ENCODE measurements around the gene PLXNA2. TPM values are rescaled to one million over a fixed set of nuclear protein-coding genes. Genes with fewer than 3 reads are reported as not detected.

PLXNA2 gene
- total and polyA plus RNA-seq, 11 donors = 9.2 to 28.2 (median 18.0) TPM

- WGBS, 4 donors = 95 to 99% (median 97%) methylated on average over 7 to 8 of the region's 8 CpGs
Observed at GRCh38 chr1:208198236-208198635, 45.9 kb downstream of the PLXNA2 start.

GRCh38 chr1:208194944-208195343, 49.2 kb downstream of the PLXNA2 start:
- intact Hi-C loops (cut with DNase I) = no loop called here
- H3K27me3 ChIP-seq = no peaks in the 10 kb centered on the region
- H3K4me1 ChIP-seq = peaks cover 0 to 20% (median 3%) of the 10 kb centered on the region in 12 donors
- H3K4me3 ChIP-seq = no peak overlapping the region
- no peak for DNase-seq
- H3K36me3 ChIP-seq = peaks cover 0 to 39% (median 0%) of the 10 kb centered on the region in 9 donors
- TF ChIP-seq CTCF (IDR thresholded peaks at IDR 0.05) = no peak
- TF ChIP-seq POLR2A (IDR thresholded peaks at IDR 0.05) = no peak
- 82 to 95% (median 85%) methylated on average over 3 of the region's 3 CpGs for WGBS, 4 donors
- no peak for ATAC-seq
- no peaks in the 10 kb centered on the region for H3K9me3 ChIP-seq
- H3K27ac ChIP-seq = peak overlapping the region in 1 of 12 donors; percentile 9

More at GRCh38 chr1:208198236-208198635, 45.9 kb downstream of the PLXNA2 start:
- H3K36me3 ChIP-seq = peaks cover 0 to 33% (median 0%) of the 10 kb centered on the region in 9 donors
- no peak overlapping the region for H3K27ac ChIP-seq
- no peaks in the 10 kb centered on the region for H3K27me3 ChIP-seq
- TF ChIP-seq CTCF (IDR thresholded peaks at IDR 0.05) (no peak), POLR2A (IDR thresholded peaks at IDR 0.05) (no peak)
- DNase-seq = no peak
- intact Hi-C loops (cut with DNase I) = no loop called here
- H3K4me1 ChIP-seq = peaks cover 9 to 42% (median 28%) of the 10 kb centered on the region in 12 donors
- no peaks in the 10 kb centered on the region for H3K9me3 ChIP-seq
- ATAC-seq = no peak
- H3K4me3 ChIP-seq = no peak overlapping the region

GRCh38 chr1:208192995-208193394, 51.2 kb downstream of the PLXNA2 start:
- TF ChIP-seq CTCF (IDR thresholded peaks at IDR 0.05) (no peak), POLR2A (IDR thresholded peaks at IDR 0.05) (no peak)
- no peak overlapping the region for H3K4me3 ChIP-seq
- ATAC-seq = peak in 3 of 4 donors; percentile 55 to 75 (median 73)

GRCh38 chr1:208190784-208191183, 53.4 kb downstream of the PLXNA2 start:
- Histone ChIP-seq H3K27ac (no peak overlapping the region), H3K4me1 (peaks cover 0 to 27% (median 4%) of the 10 kb centered on the region in 12 donors), H3K27me3 (no peaks in the 10 kb centered on the region), H3K4me3 (no peak overlapping the region), H3K36me3 (peaks cover 0 to 18% (median 0%) of the 10 kb centered on the region in 9 donors), H3K9me3 (no peaks in the 10 kb centered on the region)
- TF ChIP-seq POLR2A (IDR thresholded peaks at IDR 0.05) = no peak
- no peak for TF ChIP-seq CTCF (IDR thresholded peaks at IDR 0.05)
- WGBS, 4 donors = 89 to 96% (median 93%) methylated on average over 4 of the region's 4 CpGs
- intact Hi-C loops (cut with DNase I) = no loop called here
- no peak for ATAC-seq
- DNase-seq = no peak

More at GRCh38 chr1:208192995-208193394, 51.2 kb downstream of the PLXNA2 start:
- intact Hi-C loops (cut with DNase I) = no loop called here
- no peak for DNase-seq
- H3K27me3 ChIP-seq = no peaks in the 10 kb centered on the region
- WGBS, 4 donors = 63 to 82% (median 73%) methylated on average over 2 of the region's 2 CpGs
- H3K9me3 ChIP-seq = no peaks in the 10 kb centered on the region
- no peak overlapping the region for H3K27ac ChIP-seq
- peaks cover 0 to 32% (median 0%) of the 10 kb centered on the region in 9 donors for H3K36me3 ChIP-seq
- H3K4me1 ChIP-seq = peaks cover 0 to 28% (median 3%) of the 10 kb centered on the region in 12 donors
